ENCODE results near the gene SLC44A2.

GRCh38 chr19:10688545-10689280 is 63.4 kb downstream of the SLC44A2 start:
- TF ChIP-seq PRDM10 (CRISPR knock-in tag; IDR thresholded peaks at IDR 0.05; ENCODE audit: low read depth) (no peak), MTA3 (CRISPR knock-in tag; IDR thresholded peaks at IDR 0.05) (no peak), PHF8 (CRISPR knock-in tag; IDR thresholded peaks at IDR 0.05) (no peak), ZNF567 (CRISPR knock-in tag; IDR thresholded peaks at IDR 0.05; ENCODE audit: borderline replicate concordance) (no peak), NCOR1 (IDR thresholded peaks at IDR 0.05; ENCODE audit: borderline replicate concordance, low read length) (no peak), REPIN1 (CRISPR knock-in tag; IDR thresholded peaks at IDR 0.05; ENCODE audit: borderline replicate concordance, low read depth) (no peak), ZNF264 (CRISPR knock-in tag; IDR thresholded peaks at IDR 0.05) (no peak), ZBTB21 (CRISPR knock-in tag; IDR thresholded peaks at IDR 0.05) (no peak), PREB (CRISPR knock-in tag; IDR thresholded peaks at IDR 0.05) (no peak), MLX (CRISPR knock-in tag; IDR thresholded peaks at IDR 0.05) (no peak)
- TF ChIP-seq, protein P1, sequence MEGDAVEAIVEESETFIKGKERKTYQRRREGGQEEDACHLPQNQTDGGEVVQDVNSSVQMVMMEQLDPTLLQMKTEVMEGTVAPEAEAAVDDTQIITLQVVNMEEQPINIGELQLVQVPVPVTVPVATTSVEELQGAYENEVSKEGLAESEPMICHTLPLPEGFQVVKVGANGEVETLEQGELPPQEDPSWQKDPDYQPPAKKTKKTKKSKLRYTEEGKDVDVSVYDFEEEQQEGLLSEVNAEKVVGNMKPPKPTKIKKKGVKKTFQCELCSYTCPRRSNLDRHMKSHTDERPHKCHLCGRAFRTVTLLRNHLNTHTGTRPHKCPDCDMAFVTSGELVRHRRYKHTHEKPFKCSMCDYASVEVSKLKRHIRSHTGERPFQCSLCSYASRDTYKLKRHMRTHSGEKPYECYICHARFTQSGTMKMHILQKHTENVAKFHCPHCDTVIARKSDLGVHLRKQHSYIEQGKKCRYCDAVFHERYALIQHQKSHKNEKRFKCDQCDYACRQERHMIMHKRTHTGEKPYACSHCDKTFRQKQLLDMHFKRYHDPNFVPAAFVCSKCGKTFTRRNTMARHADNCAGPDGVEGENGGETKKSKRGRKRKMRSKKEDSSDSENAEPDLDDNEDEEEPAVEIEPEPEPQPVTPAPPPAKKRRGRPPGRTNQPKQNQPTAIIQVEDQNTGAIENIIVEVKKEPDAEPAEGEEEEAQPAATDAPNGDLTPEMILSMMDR (CRISPR knock-in tag; IDR thresholded peaks at IDR 0.05) = no peak

Measured in HepG2 (cell line).